ENCODE measurements around the gene DPP10.

Gene DPP10

DNA sequence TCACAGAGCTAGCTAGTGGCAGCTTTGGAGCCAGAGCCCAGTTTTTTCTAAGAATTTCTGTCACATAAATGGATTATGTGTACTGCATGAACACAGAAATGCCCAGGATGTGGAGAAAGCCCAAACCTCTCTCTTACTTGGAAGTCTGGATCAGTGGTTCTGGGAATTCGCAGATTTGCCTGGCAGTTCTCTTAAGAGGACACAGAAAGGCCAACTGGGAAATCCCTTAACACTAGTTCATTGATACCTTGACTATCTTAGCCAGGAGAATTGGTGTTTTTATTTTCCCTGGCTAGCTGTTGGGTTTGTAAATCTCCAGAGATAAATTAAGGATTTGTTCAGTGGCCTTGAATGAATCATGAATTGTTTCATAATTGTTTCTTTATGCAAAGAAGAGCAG is 95.3 kb downstream of the DPP10 start:
- ChIA-PET POLR2A (no interaction called here), CTCF (no interaction called here)
- DNase-seq (ENCODE audit: low read depth, low spot score): no peak
- TF ChIP-seq, protein P1, sequence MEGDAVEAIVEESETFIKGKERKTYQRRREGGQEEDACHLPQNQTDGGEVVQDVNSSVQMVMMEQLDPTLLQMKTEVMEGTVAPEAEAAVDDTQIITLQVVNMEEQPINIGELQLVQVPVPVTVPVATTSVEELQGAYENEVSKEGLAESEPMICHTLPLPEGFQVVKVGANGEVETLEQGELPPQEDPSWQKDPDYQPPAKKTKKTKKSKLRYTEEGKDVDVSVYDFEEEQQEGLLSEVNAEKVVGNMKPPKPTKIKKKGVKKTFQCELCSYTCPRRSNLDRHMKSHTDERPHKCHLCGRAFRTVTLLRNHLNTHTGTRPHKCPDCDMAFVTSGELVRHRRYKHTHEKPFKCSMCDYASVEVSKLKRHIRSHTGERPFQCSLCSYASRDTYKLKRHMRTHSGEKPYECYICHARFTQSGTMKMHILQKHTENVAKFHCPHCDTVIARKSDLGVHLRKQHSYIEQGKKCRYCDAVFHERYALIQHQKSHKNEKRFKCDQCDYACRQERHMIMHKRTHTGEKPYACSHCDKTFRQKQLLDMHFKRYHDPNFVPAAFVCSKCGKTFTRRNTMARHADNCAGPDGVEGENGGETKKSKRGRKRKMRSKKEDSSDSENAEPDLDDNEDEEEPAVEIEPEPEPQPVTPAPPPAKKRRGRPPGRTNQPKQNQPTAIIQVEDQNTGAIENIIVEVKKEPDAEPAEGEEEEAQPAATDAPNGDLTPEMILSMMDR (IDR thresholded peaks at IDR 0.05; ENCODE audit: insufficient read depth, low read length, missing control alignments): no peak
- no peak overlapping the region for H3K4me3 ChIP-seq (ENCODE audit: low read depth, low read length)

DNA sequence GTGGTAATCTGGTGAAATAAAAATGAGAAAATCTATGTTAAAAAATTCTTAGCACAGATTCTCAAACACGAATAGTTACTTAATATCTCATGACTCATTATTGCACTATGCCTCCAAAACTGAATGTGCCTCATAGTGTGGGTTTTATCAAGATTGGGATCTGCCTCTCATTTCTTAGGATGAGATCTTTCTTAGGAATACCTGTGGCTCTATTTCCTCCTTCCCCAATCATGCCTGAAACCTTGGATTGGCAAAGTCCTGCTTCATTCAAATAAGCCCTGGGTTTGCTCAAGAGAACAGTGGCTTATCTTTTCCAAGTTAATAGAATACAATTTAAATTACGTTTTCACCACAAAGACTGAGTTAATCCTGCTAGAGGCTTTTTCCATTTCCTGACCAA is 100.3 kb downstream of the DPP10 start:
- no peak for DNase-seq (ENCODE audit: low read depth, low spot score)
- H3K4me3 ChIP-seq (ENCODE audit: low read depth, low read length): no peak overlapping the region
- POLR2A ChIA-PET: no interaction called here
- CTCF ChIA-PET: no interaction called here
- TF ChIP-seq, protein P1 (IDR thresholded peaks at IDR 0.05; ENCODE audit: insufficient read depth, low read length, missing control alignments): no peak

- ChIA-PET POLR2A (no interaction called here), CTCF (no interaction called here)
- TF ChIP-seq, protein P1 (IDR thresholded peaks at IDR 0.05; ENCODE audit: insufficient read depth, low read length, missing control alignments): no peak
- H3K4me3 ChIP-seq (ENCODE audit: low read depth, low read length): no peak overlapping the region
- DNase-seq (ENCODE audit: low read depth, low spot score): no peak
Measured at GRCh38 chr2:114543236-114543766, 100.9 kb downstream of the DPP10 start.

GRCh38 chr2:114545052-114545451 is 102.6 kb downstream of the DPP10 start:
- CTCF ChIA-PET: no interaction called here
- no peak overlapping the region for H3K4me3 ChIP-seq (ENCODE audit: low read depth, low read length)
- DNase-seq (ENCODE audit: low read depth, low spot score): no peak
- POLR2A ChIA-PET: no interaction called here
- TF ChIP-seq, protein P1 (IDR thresholded peaks at IDR 0.05; ENCODE audit: insufficient read depth, low read length, missing control alignments): no peak

GRCh38 chr2:114546531-114546930 is 104.1 kb downstream of the DPP10 start:
- TF ChIP-seq, protein P1 (IDR thresholded peaks at IDR 0.05; ENCODE audit: insufficient read depth, low read length, missing control alignments): no peak
- ChIA-PET POLR2A (no interaction called here), CTCF (no interaction called here)
- no peak overlapping the region for H3K4me3 ChIP-seq (ENCODE audit: low read depth, low read length)
- no peak for DNase-seq (ENCODE audit: low read depth, low spot score)

DNA sequence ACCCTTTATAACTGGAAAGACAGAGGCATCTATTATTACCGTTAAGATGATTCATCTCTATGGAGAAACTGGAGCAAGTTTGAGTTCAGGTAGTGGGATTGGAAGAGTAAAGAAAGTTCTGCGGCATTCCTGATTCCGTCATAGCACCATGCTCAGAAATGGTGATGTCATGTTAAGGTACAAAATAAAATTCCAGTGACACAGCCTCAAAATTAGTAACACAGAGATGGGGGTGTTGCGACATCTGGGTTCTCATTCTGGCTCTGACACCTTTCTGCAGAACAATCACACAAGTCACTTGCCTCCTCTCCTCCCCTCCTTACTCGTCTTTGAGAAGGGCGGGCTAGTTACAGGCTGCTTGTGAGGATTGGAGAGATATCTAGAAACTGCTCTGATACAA is 105.7 kb downstream of the DPP10 start:
- ChIA-PET CTCF (no interaction called here), POLR2A (no interaction called here)
- no peak overlapping the region for H3K4me3 ChIP-seq (ENCODE audit: low read depth, low read length)
- TF ChIP-seq, protein P1 (IDR thresholded peaks at IDR 0.05; ENCODE audit: insufficient read depth, low read length, missing control alignments): no peak
- no peak for DNase-seq (ENCODE audit: low read depth, low spot score)

All from AG04449 (cell line).